ENCODE data around the gene ERN1.

The ERN1 gene

DNA sequence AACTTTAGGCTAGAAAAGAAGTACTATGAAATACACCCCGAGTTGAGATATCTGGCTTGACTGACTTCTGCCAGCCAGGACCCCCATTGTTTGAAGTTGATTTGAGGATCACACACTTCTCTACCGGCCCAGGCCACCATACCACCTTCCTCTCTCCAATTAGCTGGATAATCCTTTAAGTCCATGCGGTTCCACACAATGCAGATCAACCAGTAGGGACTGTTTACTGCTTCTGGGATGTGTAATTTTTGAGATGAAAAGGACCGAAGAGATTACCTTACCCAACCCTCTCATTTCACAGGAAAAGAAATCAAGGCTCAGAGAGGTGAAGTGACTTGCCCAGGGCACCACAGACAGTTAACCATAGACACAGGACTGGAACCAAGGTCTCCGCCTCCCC is 20.5 kb downstream of the ERN1 start:
- DNase-seq (ENCODE audit: low read depth): no peak

GRCh38 chr17:64107500-64108236 is 22.3 kb downstream of the ERN1 start:
- DNase-seq (ENCODE audit: low read depth): no peak

GRCh38 chr17:64106918-64107317 is 23.0 kb downstream of the ERN1 start:
- DNase-seq (ENCODE audit: low read depth): no peak

GRCh38 chr17:64103391-64104364 is 26.3 kb downstream of the ERN1 start:
- no peak for DNase-seq (ENCODE audit: low read depth)

DNA sequence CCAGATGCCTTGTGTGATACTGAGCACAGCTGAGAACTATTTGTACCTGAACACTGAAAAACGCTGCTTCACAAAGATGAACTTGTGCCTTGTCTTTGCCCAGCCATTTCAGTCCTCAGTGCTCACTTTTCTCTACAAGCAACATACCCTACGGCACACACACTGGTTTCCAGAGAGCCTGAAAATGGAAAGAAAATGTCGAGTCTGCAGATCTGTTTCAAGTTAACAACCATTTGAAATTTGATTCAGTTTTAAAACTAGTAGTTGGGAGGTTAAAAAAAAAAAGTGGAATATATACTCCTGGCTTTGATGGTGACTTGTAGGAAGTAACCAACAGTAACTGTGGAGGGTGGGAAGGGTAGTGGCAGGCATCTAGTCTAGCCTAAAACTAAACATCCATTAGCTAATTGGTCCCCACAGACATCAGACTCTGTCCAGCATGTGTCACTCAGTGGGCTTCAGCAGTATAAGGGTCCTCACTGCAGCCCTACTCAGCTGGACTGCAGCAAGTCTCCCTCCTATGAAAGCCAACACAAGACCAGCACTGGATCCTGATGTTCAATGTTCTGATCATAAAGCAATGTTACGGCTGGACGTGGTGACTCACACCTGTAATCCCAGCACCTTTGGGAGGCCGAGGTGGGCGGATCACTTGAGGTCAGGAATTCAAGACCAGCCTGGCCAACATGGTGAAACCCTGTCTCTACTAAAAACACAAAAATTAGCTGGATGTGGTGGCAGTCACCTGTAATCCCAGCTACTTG is 27.1 kb downstream of the ERN1 start:
- DNase-seq (ENCODE audit: low read depth): no peak

GRCh38 chr17:64099543-64099942 is 30.4 kb downstream of the ERN1 start:
- no peak for DNase-seq (ENCODE audit: low read depth)

DNA sequence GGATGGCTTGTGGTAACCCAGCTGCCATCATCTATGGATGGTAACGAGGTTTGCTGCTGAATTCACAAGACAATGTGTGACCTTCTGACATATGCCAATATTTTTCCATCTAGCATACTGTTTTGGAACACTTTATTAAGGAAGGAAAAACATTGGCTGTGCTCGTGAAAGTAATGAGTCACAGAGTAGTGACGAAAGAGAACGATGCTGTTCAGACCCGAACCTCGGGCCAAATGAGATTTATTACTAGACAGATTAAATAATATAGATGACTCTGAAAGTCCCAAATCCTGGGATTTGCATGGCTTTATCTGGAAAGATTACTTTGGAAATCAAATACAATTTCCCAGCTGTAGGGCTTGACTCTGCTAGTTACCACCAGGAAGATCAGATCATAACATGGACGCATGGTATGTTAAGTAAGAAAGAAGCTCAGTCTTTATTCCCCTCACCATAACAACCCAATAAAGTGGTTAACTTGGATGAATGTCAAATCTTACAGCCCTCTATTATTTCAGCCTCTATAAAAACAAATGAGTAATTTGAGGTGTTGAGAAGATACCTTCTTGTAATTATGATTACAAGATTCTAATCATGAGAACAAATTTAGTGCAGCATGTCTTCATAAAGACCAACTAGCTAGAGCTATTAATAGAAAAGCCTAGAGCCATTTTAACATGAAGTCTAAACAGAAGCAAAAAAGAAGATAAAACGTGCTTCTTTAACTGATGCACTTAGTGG is 32.6 kb downstream of the ERN1 start:
- DNase-seq (ENCODE audit: low read depth): no peak

DNA sequence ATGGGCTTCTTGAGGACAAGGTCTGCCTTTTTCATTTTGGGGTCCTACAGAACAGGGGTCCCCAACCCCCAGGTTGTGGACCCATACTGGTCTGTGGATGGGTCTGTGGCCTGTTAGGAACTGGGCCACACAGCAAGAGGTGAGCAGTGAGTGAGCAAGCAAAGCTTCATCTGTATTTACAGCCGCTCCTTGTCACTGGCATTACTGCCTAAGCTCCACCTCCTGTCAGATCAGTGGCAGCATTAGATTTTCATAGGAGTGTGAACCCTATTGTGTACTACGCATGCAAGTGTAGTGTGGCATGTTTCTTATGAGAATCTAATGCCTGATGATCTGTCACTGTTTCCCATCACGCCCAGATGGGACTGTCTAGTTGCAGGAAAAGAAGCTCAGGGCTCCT is 33.9 kb downstream of the ERN1 start:
- DNase-seq (ENCODE audit: low read depth): no peak

- no peak for DNase-seq (ENCODE audit: low read depth)
These were observed 34.6 kb downstream of the ERN1 start for GRCh38 chr17:64095144-64095882.

DNA sequence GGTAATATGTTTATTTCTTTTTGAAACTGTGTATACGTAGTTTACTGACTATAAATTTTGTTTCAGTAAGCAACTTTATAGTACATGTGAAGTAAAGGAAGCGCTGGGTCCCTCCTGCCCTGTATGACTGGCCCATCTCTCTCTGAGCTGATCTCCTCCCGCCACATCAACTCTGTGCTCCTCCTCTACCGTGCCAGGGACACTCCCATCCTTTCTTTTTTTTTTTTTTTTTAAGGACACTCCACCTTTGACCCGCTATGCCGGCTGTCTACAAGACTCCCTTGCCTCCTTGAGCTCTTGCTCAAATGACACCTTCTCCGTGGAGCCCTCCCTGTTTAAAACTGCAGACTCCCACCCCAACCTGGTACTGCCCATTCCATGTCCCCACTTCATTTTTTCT is 35.5 kb downstream of the ERN1 start:
- DNase-seq (ENCODE audit: low read depth): no peak

- DNase-seq (ENCODE audit: low read depth): no peak
These were observed 36.9 kb downstream of the ERN1 start for GRCh38 chr17:64092952-64093451.

DNA sequence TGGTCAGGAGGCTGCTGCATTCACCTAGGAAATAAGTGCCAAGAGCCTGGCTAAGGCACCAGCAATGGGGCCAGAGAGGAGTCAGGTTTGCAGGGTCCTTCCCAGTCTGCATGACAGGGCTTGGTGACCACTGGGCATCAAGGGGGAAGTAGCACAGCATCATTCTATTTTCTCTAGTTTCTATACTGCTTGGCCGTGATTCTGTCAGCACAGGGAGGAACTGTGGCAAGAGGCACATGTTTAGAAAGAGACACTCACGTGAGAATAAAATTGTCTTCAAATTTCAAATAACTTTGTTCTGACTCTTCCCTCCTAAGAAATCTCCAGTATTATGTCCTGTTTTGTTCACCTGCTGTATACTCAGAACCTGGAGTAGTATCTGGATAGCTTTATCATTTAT is 37.8 kb downstream of the ERN1 start:
- DNase-seq (ENCODE audit: low read depth): no peak

DNA sequence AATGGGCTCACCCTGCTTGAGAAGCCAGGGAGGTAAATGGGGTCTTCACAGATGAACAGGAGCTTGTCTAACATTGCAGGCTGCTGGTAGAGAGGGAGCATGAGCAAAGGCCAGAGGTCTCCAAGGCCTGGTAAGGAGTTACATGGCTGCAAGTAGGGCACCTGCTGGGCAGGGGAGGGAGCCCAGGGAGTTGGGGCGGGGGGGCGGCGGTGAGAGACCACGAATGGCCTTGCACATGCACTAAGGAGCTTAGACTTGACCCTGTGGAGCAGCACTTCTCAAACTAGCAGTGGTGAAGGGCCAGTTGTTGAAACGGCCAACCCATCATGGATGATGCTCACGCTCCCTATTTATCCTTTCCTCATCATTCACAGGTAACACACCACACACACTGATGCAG is 38.4 kb downstream of the ERN1 start:
- DNase-seq (ENCODE audit: low read depth): no peak

DNA sequence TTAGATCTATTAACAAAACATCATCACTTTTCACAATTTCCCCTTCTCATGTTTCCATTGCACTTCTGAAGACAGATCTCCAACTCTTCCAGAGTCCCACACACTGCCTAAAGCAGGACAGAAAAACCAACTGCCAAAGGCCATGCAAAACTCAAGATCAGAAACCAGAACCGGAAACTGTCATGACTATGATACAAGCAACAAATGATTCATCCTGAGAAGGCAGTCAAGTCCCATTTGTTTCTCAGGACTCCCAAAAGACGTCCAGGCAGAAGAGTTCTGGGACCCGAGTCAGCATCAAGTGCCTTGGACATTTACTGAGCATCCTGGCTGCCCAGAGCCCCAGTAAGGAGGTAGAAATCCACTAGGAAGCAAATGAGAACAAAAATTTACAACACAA is 38.8 kb downstream of the ERN1 start:
- DNase-seq (ENCODE audit: low read depth): no peak

GRCh38 chr17:64090144-64090543 is 39.8 kb downstream of the ERN1 start:
- DNase-seq (ENCODE audit: low read depth): no peak

- DNase-seq (ENCODE audit: low read depth): no peak
These were observed 42.5 kb downstream of the ERN1 start for GRCh38 chr17:64087252-64088005.

DNA sequence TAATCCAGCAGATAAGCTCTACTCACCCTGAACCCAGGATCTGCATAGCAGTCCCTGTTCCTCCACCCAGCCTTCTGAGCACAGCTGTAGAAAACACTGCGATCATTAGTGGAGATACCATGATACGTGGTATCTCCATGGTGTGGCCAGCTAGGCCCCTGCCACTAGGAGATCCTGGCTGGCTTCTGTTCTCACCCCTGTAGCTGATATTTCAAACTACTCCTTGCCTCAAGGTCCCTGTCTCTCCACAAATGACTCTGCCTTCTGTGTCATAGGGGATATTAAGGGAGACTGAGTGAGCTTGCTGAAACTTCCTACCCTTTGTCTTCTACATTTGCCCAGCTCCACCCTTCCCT is 44.3 kb downstream of the ERN1 start:
- no peak for DNase-seq (ENCODE audit: low read depth)

- no peak for DNase-seq (ENCODE audit: low read depth)
These were observed 44.8 kb downstream of the ERN1 start for GRCh38 chr17:64084940-64085649.

GRCh38 chr17:64084086-64084939 is 45.6 kb downstream of the ERN1 start:
- DNase-seq (ENCODE audit: low read depth): no peak

Measured in non-pigmented ciliary epithelial cell (primary cell).